Measurements from ENCODE around the gene ERC2.

The ERC2 gene

DNA sequence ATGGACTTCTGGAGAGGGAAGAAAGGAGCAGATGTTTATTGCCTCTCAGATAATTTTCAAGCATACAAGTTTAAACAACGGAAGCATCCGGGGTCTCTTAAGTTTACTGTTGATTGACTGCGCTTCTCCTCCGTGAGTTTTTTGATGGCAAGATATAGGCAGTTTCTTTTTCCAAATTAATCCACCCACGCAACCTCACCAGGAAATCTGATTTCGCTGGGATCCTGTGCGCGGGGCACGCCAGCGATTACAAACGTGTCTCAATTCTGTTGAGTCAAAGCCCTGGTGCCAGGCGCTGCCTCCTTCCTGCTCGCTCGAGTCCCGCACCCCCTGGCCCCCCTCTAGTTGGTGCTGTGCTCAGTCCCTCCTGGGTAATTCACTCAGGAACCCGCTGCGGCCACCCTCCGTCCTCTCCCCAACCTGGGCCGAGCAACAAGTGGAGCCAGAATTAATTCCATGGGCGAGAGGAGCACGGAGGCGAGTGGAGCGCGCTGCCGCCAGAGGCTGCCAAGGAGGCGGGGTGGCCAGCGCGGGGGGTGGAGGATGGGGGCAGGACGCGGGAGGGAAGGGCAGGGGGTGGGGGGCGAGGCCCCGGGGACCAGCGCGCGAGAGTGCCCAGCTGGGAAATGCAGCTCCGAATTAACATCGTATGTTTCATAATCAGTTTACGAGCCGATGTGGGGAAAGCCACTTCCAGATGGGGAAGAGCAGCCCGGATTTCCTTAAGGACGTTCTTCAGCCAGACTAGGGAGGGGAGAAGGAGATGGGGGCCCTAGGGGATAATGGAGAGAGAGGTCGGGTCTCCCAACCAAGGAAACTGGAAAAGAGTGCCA is 987.1 kb downstream of the ERC2 start:
- DNase-seq: no peak

DNA sequence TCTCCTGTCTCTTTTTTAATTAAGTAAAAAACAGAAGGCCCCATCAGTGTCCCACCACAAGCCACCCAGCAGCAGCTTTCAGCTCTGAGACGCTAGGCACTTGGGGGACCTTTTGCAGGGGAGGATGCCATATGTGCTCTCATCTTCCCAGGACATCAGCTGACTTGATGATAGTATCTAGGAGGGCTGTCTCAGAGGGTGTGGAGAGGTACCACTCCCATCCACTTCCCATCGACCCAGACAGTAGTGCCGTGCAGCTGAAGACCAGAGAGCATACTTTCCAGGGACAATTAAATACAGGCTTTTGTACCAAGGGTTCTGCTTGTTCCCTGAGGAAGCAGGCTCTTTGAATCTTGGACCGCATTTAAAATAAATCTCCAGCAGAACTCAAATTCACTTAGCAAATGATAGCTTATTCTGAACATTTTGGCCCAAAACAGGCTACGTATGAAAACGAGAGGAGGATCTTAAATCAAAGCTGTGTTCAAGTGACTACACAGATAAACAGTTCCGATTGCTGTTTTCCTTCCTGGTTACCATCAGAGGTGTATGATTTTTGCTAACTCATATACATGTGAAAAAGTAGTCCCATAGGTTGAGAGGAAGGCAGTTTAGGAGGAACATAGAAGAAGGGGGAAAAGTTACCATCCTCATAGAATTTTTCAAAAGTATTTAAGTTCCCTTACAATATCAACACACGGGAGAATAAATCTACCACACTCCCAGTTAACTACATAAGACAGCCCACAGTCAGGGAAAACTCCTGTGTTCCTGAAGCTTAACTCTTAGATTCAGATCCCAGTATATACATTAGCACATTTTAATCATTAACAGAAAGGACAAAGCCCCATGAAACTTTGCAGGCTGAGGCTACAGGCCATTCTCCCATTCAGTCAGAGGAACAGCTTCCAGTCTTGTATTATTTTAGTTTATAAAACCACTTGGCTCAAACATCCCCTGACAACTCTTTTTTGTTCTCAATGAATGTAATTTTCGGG is 990.7 kb downstream of the ERC2 start:
- DNase-seq: no peak

DNA sequence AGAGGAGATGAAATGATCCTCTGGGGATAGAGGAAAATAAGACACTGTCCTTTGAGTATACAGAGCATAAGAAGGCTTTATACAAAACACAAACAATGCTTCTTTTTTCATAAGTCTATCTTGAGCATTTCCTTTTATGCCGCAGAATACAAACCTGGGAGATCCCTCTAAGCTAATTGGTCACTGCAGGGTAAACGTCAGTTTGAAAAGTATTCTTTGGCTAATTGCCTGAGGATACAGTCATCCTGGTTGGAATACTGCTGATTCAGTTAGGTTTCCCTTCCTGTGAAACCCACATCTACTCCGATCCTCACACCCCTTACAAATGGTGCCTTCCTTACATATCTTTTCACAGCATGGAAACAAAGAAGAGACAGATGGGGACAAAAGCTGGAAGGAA is 991.8 kb downstream of the ERC2 start:
- peak; percentile 3 for DNase-seq

DNA sequence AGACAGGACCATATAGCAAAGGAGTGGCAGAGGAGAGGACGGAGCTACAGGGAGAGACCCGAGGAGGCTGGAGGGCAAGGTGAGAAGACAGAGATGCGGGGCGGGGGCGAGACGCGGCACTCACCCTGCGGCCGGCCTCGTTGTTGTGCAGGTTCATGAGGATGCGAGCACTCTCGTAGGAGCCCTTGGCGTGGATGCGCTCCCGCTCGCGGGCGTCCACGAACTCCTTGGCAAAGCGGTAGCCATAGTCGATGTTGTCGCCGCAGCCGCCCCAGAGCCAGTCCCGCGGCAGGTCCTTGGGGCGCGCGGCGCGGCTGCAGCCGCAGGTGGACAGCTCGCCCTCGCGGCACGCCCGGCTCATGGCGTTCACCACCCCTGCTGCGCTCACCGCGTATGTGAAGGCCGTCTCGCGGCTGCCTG is 994.0 kb downstream of the ERC2 start:
- no peak for DNase-seq

DNA sequence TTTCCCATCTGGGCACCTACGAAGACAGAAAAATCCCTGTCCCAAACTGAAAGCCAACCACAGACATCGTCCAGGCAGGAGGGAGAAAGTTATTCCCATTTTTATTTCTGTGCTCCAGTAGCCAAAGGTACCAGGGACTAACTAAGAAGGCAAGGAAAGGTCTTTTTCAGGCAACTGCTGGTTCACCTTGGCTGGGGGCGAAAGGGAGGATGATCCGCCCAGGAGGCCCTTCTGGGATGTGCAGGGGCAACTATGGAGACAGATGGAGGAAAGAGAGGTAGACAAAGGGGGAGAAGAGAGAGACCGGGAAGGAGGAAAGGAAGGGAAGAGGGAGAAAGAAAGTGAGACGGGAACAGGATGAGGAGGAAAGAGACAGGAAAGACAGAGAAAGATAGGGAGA is 994.5 kb downstream of the ERC2 start:
- DNase-seq: no peak

DNA sequence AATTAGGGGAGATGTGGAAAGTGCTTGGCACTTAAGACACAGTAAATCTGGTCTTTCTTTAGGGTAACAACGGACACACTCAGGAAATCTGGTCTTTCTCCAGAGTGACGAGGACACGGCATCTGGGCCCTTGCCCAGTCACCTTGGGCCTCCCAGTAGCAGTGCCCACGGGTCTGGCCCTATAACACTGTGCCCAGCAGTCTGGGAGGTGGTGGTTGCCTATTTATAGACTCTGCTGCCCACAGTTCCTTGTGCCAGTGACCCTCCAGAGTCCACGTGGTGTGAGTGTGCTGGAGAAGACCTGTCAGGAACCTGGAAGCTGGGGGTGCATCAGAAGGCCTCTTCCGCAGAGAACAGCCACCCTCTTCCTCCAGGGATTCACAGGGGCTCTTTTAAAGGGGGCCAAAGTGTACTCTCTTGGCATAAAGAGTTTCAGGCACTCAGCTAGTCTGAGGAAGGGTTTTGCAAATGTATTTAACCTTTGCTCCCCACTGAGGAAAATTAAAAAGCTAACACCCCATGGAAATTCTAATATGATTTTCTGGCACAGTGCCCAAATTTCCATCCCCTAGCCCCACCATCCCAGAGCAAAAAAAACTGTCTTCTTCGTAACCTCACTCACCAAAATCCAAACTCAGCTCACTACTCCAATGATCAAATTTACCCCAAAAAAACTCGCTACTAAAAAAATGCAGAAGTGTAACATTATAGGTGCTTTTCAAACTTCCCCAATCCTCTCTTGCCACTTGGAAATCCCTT is 996.6 kb downstream of the ERC2 start:
- DNase-seq: no peak

DNA sequence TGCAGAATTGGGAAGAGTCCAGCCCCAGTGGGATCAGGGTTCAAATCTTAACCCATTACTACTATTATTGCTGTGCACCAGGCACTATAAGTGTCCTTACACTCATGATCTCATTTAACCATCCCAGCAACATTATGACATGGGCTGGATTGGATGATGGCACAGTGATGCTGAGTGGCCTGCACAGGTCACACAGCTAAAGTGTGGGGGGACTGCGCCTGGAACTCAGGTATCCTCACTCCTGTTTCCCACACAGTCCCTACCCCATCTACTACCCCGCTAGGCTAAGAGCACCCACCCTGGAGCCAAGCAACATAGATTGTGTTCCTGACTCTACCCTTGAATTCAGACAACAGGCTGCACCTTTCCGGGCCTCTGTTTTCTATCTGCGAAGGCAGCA is 997.2 kb downstream of the ERC2 start:
- no peak for DNase-seq

DNA sequence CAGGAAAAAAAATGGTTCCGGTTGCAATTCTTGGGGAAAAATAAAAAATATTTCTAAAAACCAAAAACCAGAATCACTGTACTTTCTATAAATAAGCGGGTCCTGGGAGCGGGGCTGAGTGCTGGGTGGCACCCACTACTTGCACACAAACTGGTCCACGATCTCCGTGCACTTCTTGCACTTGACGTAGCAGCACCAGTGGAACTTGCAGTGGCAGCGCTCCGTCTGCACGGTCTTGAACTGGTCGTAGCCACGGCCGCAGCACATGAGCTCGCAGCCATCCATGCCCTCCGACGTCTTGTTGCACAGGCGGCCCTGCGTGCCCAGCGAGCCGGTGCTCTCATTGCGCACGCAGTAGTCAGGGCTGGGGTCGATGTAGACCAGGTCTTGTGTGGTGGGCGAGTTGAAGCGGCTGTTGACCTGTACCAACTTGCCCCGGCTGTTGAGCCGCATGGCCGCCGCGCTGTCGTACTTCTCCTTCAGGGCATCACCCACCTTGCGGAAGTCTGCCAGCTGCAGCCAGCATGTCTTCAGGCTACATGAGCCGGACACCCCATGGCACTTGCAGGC is 998.2 kb downstream of the ERC2 start:
- DNase-seq: no peak

DNA sequence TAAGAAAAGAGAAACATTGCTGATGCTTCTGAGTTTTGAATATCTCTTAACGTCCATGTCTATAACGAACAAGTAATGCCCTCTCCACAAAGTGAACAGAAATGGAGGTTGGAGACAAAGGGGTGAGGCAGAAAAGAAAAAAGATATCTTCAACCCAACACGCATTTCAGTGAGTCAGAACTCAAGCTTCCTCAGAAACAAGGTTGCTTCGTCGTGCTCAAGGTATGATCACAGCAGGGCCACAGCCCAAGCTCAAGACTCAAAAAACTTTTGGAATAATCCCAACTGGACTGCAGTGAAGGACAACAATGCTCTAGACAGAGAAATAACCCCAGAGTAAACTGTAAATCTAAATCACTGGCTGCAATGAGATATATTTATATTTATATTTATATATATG is 1000.0 kb downstream of the ERC2 start:
- no peak for DNase-seq

DNA sequence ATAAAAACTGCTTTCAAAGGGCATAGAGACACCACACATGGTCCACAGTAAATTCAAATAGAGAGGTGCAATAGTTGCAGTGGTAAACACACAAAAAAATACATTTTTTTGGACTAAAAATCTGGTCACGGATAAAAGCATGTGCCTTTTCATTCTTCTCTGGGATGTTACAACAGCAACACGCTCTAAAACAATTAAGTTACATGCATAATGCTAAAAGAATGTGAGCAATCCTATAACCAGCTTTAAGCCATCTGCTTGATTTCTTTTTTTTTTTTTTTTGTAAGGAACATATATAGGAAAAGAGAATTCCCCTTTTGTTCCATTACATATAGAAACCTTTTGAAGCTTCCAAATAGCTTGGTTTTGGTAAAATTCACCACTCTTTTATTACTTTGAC is 1001.2 kb downstream of the ERC2 start:
- no peak for DNase-seq

DNA sequence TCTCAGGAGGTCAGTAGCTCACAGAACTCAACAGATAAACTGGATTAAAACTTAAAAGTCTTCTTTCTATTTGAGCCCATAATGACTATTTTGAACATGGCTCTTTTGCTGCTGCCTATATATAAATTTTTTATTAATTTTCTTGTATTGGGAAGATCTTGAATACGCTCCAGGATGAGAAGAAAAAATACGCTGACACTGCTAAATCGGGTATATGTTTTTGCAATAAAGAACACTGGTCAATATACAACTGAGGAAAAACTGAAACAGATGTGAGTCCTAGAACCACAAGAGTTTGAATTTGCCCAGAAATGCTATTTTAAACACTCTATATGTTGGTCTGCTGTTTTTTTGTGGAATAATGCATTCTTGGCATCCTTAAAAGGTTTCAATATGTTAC is 1001.7 kb downstream of the ERC2 start:
- no peak for DNase-seq

DNA sequence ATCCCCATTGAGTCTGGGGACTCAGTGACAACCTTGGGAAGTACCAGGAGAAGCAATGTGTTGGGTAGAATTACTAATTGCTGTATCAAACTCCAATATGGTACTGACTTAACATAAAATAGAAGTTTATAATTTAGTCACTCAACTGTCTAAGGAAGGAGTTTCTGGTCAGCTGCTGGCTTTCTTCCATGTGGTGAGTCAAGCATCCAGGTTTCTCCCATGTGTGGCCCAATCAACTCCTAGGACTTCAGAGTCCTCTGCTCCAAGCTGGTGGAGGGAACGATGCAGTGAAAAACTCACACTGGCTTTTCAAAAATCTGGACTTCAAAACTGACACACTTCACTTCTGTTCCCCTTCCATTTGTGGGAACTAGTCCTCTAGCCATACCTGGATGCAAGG is 1006.4 kb downstream of the ERC2 start:
- no peak for DNase-seq

DNA sequence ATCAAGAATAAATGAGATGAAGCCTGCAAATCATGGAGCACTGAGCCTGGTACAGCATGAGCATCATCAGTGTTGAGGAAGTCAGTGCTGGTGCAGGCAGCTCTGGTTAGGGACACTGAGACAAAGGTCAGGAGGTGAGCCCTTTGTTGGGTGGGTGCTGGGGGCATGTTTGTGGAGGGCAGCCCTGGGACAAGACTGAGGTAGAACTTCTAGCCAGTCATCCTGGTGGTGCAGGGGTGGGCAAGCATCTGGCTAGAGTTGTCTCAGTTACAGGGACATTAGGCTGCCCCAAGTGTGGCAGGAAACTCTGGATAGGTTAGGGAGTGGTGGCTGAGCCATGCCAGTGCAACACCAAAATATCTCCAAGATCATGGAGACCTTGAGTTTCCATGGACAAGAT is 1008.4 kb downstream of the ERC2 start:
- DNase-seq: no peak
